CD8-positive, alpha-beta memory T cell (primary cell): ENCODE results near the gene RSU1. TPM values are rescaled to one million over a fixed set of nuclear protein-coding genes. Genes with fewer than 3 reads are reported as not detected.
"Not testable (repeated sequence)": the region's sequence is repeated elsewhere in the genome, so short reads cannot be mapped to it uniquely, and the experiment has no call there.

ENCODE experiments used
- CTCF ChIA-PET: fragments of 350-600 bp; sonication (Branson Sonifier 250); formaldehyde crosslinking; loops from one replicate; lab custom pipeline; 2021; ENCODE audit warnings: antibody characterized with exemption; lab: Charles Lee
- POLR2A ChIA-PET: fragments of 350-600 bp; sonication (Branson Sonifier 250); formaldehyde crosslinking; loops from one replicate; lab custom pipeline; 2021; ENCODE audit warnings: antibody characterized with exemption; lab: Charles Lee
- DNase-seq, 5 donors: peaks; one replicate each; pipeline versions ENCODE4 v3.0.0 to v3.0.0-alpha.2; 2020 to 2022; ENCODE audit warnings: mixed read lengths in 1 of 5
- H3K27ac ChIP-seq: one replicate; pipeline ENCODE4 v1.7.0; 2013; ENCODE audit warnings: low read depth, mild to moderate bottlenecking, low read length, moderate library complexity
- H3K27me3 ChIP-seq: 2 replicates; pipeline ENCODE4 v1.7.0; 2013; ENCODE audit warnings: low read length, mild to moderate bottlenecking; ENCODE audit not compliant: insufficient read depth, poor library complexity, severe bottlenecking
- H3K36me3 ChIP-seq: 2 replicates; pipeline ENCODE4 v1.7.0; 2013; ENCODE audit warnings: mild to moderate bottlenecking, low read length, moderate library complexity; ENCODE audit not compliant: insufficient read depth
- H3K4me1 ChIP-seq: 2 replicates; pipeline ENCODE4 v1.7.0; 2013; ENCODE audit warnings: mild to moderate bottlenecking, low read length, moderate library complexity; ENCODE audit not compliant: insufficient read depth
- H3K4me3 ChIP-seq: 2 replicates; pipeline ENCODE4 v1.7.0; 2013; ENCODE audit warnings: mild to moderate bottlenecking, low read length
- H3K9me3 ChIP-seq: 2 replicates; pipeline ENCODE4 v1.7.0; 2013; ENCODE audit warnings: mild to moderate bottlenecking, low read length
- H3K27ac Mint-ChIP-seq, 8 donors: one replicate each; pipeline ENCODE4 v1.8.0; 2020 to 2021; ENCODE audit warnings: mixed read lengths in 8 of 8, mild to moderate bottlenecking in 6 of 8, inconsistent platforms in 3 of 8, moderate library complexity in 3 of 8
- H3K27me3 Mint-ChIP-seq, 2 donors: one replicate each; pipeline ENCODE4 v1.8.0; 2020 to 2021; ENCODE audit warnings: mixed read lengths in 2 of 2, mild to moderate bottlenecking in 1 of 2, moderate library complexity in 1 of 2
- H3K36me3 Mint-ChIP-seq, 3 donors: one replicate each; pipeline ENCODE4 v1.8.0; 2020 to 2021; ENCODE audit warnings: mixed read lengths in 3 of 3, inconsistent platforms in 1 of 3, mild to moderate bottlenecking in 1 of 3
- H3K4me1 Mint-ChIP-seq, 3 donors: one replicate each; pipeline ENCODE4 v1.8.0; 2020 to 2021; ENCODE audit warnings: mixed read lengths in 3 of 3, inconsistent platforms in 1 of 3, mild to moderate bottlenecking in 1 of 3
- H3K4me3 Mint-ChIP-seq, 7 donors: one replicate each; pipeline ENCODE4 v1.8.0; 2020 to 2021; ENCODE audit warnings: mixed read lengths in 7 of 7, mild to moderate bottlenecking in 6 of 7, moderate library complexity in 4 of 7, inconsistent platforms in 2 of 7
- H3K9me3 Mint-ChIP-seq, 5 donors: one replicate each; pipeline ENCODE4 v1.8.0; 2020 to 2022; ENCODE audit warnings: mixed read lengths in 5 of 5, mild to moderate bottlenecking in 3 of 5, moderate library complexity in 2 of 5, inconsistent platforms in 1 of 5
- polyA plus RNA-seq: library from polyadenylated mRNA; unstranded; fragments of 300-500 nt; fragmentation: Illumina TruSeq; gene quantifications from one replicate; pipeline ENCODE4 v1.2.3, GENCODE V29; 2021
- total RNA-seq, 2 experiments: library from RNA; stranded (reverse); gene quantifications; one replicate each; pipeline ENCODE4 v1.2.3, GENCODE V29; 2021

RSU1 gene
- total and polyA plus RNA-seq, 3 experiments from 2014 or later, result 66.4 to 132 (median 68.5) TPM

DNA sequence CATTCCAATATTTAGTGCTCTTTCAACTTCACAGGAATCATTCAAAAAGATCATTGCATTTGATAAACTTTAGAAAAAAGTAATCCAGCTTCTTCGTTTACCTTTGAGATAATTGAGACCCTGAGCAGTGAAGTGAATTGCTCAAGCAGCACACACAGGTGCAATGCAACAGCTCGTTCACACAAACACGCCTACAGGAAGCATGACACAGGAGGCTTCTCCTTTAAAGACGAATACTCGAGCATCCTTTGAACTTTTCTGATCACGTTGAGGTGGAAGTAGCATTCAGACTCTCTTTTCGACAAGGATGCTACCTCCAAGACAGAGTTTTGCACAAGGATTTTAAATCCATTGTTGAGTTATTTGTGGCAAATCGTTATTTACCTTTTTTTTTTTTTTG lies 18.0 kb upstream of the RSU1 start:
- no peaks in the 10 kb centered on the region for H3K36me3 ChIP-seq
- peaks cover 0 to 3% (median 0%) of the 10 kb centered on the region in 3 donors for H3K36me3 Mint-ChIP-seq
- ChIA-PET CTCF (interaction anchor here (1.0 to 2.5 kb wide), 4 partner anchors 9 to 415 kb away, joined by 3 to 8 read pairs (median 3); no protein-coding TSS in a partner anchor), POLR2A (interaction anchor here (0.7 to 1.5 kb wide), 2 partner anchors 395 to 1998 kb away, joined by 5 to 14 read pairs; no protein-coding TSS in a partner anchor)
- no peaks in the 10 kb centered on the region for H3K27me3 ChIP-seq
- H3K4me3 Mint-ChIP-seq, result peak overlapping the region; percentile 13 to 83 (median 72)
- H3K27me3 Mint-ChIP-seq, result peaks cover 0 to 5% of the 10 kb centered on the region in 2 donors
- peak overlapping the region; percentile 39 for H3K4me3 ChIP-seq
- peaks cover 6 to 9% (median 7%) of the 10 kb centered on the region in 3 donors for H3K4me1 Mint-ChIP-seq
- no peaks in the 10 kb centered on the region for H3K9me3 ChIP-seq
- H3K27ac Mint-ChIP-seq, result peak overlapping the region in 7 of 8 donors; percentile 1 to 86 (median 69)
- no peak overlapping the region for H3K27ac ChIP-seq
- peak in 3 of 5 donors; percentile 21 to 57 (median 43) for DNase-seq
- H3K4me1 ChIP-seq, result peaks cover 8% of the 10 kb centered on the region
- no peaks in the 10 kb centered on the region for H3K9me3 Mint-ChIP-seq

DNA sequence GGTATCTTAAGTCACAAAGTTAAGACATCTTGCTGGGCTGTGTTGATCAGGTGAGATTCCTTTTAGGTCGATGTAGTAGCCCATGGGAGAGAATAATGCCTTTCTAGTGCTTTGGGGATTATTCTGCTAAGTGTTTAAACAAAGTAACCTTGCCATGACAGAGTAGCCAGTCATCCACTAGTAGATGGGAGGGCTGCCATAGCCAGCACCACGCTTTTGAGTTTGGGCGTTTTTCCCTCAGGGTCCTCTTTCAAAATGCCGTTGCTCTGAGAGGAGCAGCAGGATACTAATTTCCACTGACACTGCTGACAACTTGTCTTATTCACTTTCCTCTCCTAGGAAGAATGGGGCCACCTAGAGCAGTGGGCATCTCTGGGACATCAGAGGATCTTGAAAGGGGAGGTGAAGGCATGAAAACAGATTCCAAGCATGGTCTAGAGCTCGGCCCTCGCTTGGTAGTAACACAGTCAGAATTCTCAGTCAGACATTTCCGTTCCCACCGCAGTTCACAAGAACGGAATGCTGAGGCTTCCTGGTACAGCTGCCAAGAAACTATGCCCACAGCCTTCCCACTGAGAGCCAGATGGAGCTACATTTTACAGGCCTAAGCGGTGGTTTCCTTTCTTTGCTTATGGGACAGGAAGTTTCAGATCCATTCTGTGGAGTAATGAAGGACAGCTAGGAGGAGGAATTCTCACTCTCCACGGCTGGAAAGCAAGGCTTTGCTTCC lies 15.3 kb upstream of the RSU1 start:
- POLR2A ChIA-PET, result no interaction called here
- H3K4me1 Mint-ChIP-seq, result peaks cover 9 to 11% (median 10%) of the 10 kb centered on the region in 3 donors
- CTCF ChIA-PET, result interaction anchor here (2.2 kb wide), 1 partner anchor 424 kb away, joined by 7 read pairs; no protein-coding TSS in a partner anchor

DNA sequence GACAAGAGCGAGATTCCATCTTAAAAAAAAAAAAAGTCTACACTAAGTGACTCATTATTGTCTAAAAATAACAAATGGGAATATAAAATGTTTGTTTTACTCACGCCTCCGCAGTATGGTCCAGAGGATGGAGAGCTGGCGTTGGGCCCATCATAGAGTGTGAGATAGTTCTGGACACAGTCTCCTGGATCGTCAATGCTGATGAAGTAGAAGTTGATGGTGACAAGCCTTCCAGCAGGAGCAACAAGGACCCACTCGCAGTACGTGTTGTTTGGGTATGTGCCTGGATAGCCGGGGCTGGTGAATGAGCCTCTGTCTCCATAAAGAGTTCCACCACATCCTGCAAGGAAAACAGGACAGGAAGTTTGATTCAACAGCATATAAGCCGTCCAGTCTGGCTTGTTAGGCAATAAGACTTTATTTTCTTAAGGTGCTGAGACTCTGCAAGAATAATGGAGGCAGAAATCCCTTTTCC lies 11.5 kb upstream of the RSU1 start:
- Mint-ChIP-seq H3K4me3 (no peak overlapping the region), H3K9me3 (no peaks in the 10 kb centered on the region), H3K27me3 (peaks cover 0 to 4% of the 10 kb centered on the region in 2 donors), H3K27ac (no peak overlapping the region), H3K36me3 (peaks cover 0 to 5% (median 2%) of the 10 kb centered on the region in 3 donors), H3K4me1 (peaks cover 0 to 5% (median 3%) of the 10 kb centered on the region in 3 donors)
- Histone ChIP-seq H3K4me3 (no peak overlapping the region), H3K36me3 (no peaks in the 10 kb centered on the region), H3K4me1 (no peaks in the 10 kb centered on the region), H3K9me3 (no peaks in the 10 kb centered on the region), H3K27me3 (no peaks in the 10 kb centered on the region), H3K27ac (no peak overlapping the region)
- ChIA-PET POLR2A (no interaction called here), CTCF (interaction anchor here (0.6 to 2.9 kb wide), 7 partner anchors 11 to 431 kb away, joined by 3 to 19 read pairs (median 5); partner anchors contain the start of gene RSU1)
- DNase-seq, result no peak

More for the DNA sequence above, 15.3 kb upstream of the RSU1 start:
- Histone ChIP-seq H3K4me3 (no peak overlapping the region), H3K36me3 (no peaks in the 10 kb centered on the region), H3K4me1 (peaks cover 8% of the 10 kb centered on the region), H3K9me3 (no peaks in the 10 kb centered on the region), H3K27ac (no peak overlapping the region), H3K27me3 (no peaks in the 10 kb centered on the region)
- peaks cover 0 to 5% of the 10 kb centered on the region in 2 donors for H3K27me3 Mint-ChIP-seq
- no peak for DNase-seq
- H3K4me3 Mint-ChIP-seq, result no peak overlapping the region
- H3K27ac Mint-ChIP-seq, result peak overlapping the region in 2 of 8 donors; percentile 5 to 11
- H3K36me3 Mint-ChIP-seq, result no peaks in the 10 kb centered on the region
- H3K9me3 Mint-ChIP-seq, result no peaks in the 10 kb centered on the region

DNA sequence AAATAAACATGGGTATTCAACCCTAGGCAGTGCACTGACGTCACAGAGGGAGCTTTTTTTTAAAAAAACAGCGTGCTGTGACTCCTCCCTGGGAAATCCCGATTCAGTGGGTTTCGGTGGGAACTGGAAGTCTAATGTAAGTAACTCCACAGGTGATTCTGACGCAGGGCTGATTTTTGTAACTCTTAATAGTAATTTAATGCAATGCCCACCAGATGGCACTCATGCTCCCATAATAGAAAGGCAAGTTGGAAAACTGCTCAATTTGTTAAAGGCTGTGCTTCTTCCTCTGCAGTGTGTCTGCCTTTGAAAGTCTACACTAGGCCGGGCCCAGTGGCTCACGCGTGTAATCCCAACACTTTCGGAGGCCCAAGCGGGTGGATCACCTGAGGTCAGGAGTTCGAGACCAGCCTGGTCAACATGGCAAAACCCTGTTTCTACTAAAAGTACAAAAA lies 10.9 kb upstream of the RSU1 start:
- Histone ChIP-seq H3K4me1 (no peaks in the 10 kb centered on the region), H3K27me3 (no peaks in the 10 kb centered on the region), H3K27ac (no peak overlapping the region), H3K9me3 (no peaks in the 10 kb centered on the region), H3K36me3 (no peaks in the 10 kb centered on the region), H3K4me3 (no peak overlapping the region)
- DNase-seq, result peak; percentile 30 to 70 (median 55)
- CTCF ChIA-PET, result interaction anchor here (0.6 to 2.9 kb wide), 12 partner anchors 11 to 431 kb away, joined by 3 to 19 read pairs (median 3); partner anchors contain the start of gene RSU1
- POLR2A ChIA-PET, result interaction anchor here (1.0 kb wide), 1 partner anchor 11 kb away, joined by 3 read pairs; no protein-coding TSS in a partner anchor
- H3K9me3 Mint-ChIP-seq, result peaks cover 0 to 4% (median 3%) of the 10 kb centered on the region in 5 donors
- peaks cover 0 to 5% (median 3%) of the 10 kb centered on the region in 3 donors for H3K4me1 Mint-ChIP-seq
- peaks cover 0 to 2% of the 10 kb centered on the region in 2 donors for H3K27me3 Mint-ChIP-seq
- no peak overlapping the region for H3K4me3 Mint-ChIP-seq
- peak overlapping the region in 2 of 8 donors; percentile 57 to 81 for H3K27ac Mint-ChIP-seq
- H3K36me3 Mint-ChIP-seq, result peaks cover 4 to 10% (median 7%) of the 10 kb centered on the region in 3 donors

DNA sequence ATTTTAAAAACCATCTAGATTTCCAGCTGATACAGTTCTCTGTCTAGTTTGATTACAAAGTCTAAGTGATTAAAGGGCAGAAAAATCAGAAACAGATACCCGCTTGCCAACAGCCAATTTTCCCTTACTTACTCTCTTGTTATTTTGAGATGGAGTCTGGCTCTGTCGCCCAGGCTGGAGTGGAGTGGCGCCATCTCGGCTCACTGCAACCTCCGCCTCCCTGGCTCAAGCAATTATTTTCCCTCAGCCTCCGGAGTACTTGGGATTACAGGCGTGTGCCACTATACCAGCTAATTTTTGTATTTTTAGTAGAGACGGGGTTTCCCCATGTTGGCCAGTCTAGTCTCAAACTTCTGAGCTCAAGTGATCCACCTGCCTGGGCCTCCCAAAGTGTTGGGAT lies 10.2 kb upstream of the RSU1 start:
- not testable (repeated sequence) for H3K27ac ChIP-seq, H3K4me3 Mint-ChIP-seq, H3K36me3 ChIP-seq, H3K27ac Mint-ChIP-seq, H3K4me1 ChIP-seq, DNase-seq, H3K4me1 Mint-ChIP-seq, H3K27me3 Mint-ChIP-seq, H3K27me3 ChIP-seq, H3K9me3 ChIP-seq, H3K4me3 ChIP-seq, H3K9me3 Mint-ChIP-seq
- H3K36me3 Mint-ChIP-seq, result peaks cover 6 to 11% (median 8%) of the 10 kb centered on the region in 3 donors
- POLR2A ChIA-PET, result interaction anchor here (1.0 kb wide), 1 partner anchor 10 kb away, joined by 3 read pairs; no protein-coding TSS in a partner anchor
- CTCF ChIA-PET, result interaction anchor here (1.0 to 2.9 kb wide), 10 partner anchors 10 to 443 kb away, joined by 3 to 19 read pairs (median 4); partner anchors contain the start of gene RSU1

DNA sequence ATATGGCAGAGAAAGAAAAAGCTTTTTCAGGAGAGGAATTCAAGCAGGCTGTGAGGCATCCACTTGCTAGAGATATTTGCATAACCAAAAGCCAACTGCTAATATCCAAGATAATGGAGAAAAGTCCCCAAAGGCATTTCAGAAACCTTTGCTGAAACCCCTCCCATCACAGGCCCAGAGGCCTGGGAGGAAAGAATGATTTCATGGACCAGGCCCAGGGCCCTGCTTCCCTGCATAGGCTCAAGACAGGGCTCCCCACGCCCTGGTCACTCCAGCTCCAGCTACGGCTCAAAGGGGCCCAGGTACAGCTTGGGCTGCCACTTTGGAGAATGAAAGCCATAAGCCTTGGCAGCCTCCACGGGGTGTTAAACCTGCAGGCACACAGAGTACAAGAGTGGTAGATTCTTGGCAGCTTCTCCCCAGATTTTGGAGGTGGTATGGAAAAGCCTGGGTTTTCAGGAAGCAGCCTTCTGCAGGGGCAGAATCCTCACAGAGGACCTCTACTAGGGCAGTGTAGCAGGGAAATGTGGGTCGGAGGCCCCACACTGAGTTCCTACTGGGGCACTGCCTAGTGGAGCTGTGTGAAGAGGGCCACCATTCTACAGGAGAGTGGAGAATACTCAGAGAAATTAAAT lies 5.6 kb upstream of the RSU1 start:
- Mint-ChIP-seq H3K9me3 (peaks cover 12 to 19% (median 15%) of the 10 kb centered on the region in 5 donors), H3K27me3 (peaks cover 0 to 8% of the 10 kb centered on the region in 2 donors), H3K27ac (no peak overlapping the region), H3K4me1 (peaks cover 6 to 8% (median 7%) of the 10 kb centered on the region in 3 donors), H3K4me3 (peak overlapping the region in 1 of 7 donors; percentile 29), H3K36me3 (peaks cover 12 to 18% (median 17%) of the 10 kb centered on the region in 3 donors)
- Histone ChIP-seq H3K27ac (no peak overlapping the region), H3K27me3 (no peaks in the 10 kb centered on the region), H3K36me3 (no peaks in the 10 kb centered on the region), H3K9me3 (peaks cover 7% of the 10 kb centered on the region), H3K4me1 (peaks cover 8% of the 10 kb centered on the region), H3K4me3 (no peak overlapping the region)
- ChIA-PET POLR2A (no interaction called here), CTCF (interaction anchor here (1.2 to 1.4 kb wide), 2 partner anchors 11 to 434 kb away, joined by 3 read pairs; no protein-coding TSS in a partner anchor)
- no peak for DNase-seq

DNA sequence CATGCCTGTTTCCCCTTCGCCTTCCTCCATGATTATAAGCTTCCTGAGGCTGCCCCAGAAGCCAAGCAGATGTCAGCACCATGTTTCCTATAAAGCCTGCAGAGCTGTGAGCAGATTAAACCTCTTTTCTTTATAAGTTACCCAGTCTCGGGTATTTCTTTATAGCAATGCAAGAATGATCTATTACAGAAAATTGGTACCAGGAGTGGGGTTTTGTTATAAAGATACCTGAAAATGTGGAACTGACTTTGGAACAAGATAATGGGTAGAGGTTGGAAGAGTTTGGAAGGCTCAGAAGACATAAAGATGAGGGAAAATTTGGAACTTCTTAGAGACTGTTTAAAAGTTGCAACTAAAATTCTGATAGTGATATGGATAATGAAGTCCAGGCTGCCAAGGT lies 4.8 kb upstream of the RSU1 start:
- Histone ChIP-seq H3K27me3 (no peaks in the 10 kb centered on the region), H3K27ac (no peak overlapping the region), H3K4me1 (peaks cover 9% of the 10 kb centered on the region), H3K36me3 (no peaks in the 10 kb centered on the region), H3K4me3 (no peak overlapping the region), H3K9me3 (peaks cover 7% of the 10 kb centered on the region)
- DNase-seq, result no peak
- CTCF ChIA-PET, result interaction anchor here (1.7 kb wide), 1 partner anchor 433 kb away, joined by 4 read pairs; no protein-coding TSS in a partner anchor
- H3K27ac Mint-ChIP-seq, result no peak overlapping the region
- H3K9me3 Mint-ChIP-seq, result peaks cover 12 to 19% (median 15%) of the 10 kb centered on the region in 5 donors
- H3K36me3 Mint-ChIP-seq, result peaks cover 12 to 22% (median 17%) of the 10 kb centered on the region in 3 donors
- POLR2A ChIA-PET, result no interaction called here
- no peak overlapping the region for H3K4me3 Mint-ChIP-seq
- H3K4me1 Mint-ChIP-seq, result peaks cover 10 to 15% (median 13%) of the 10 kb centered on the region in 3 donors
- peaks cover 0 to 12% of the 10 kb centered on the region in 2 donors for H3K27me3 Mint-ChIP-seq
